GM18505 (cell line): ENCODE data around the gene MTHFR.

ENCODE experiments used
- ATAC-seq: cut with Tn5 transposase; IDR thresholded peaks from one replicate; pipeline ENCODE4 v1.9.1; 2021; ENCODE audit not compliant: unreplicated experiment
- POLR2A ChIP-seq: IDR thresholded peaks from 4 replicates; pipeline ENCODE4 v1.6.1; 2011; ENCODE audit warnings: borderline replicate concordance; ENCODE audit not compliant: insufficient read depth, insufficient read length; ENCODE audit errors: extremely low read depth

The MTHFR gene

GRCh38 chr1:11839727-11840705 lies 34.3 kb upstream of the MTHFR start:
- no peak for TF ChIP-seq POLR2A
- no peak for ATAC-seq

DNA sequence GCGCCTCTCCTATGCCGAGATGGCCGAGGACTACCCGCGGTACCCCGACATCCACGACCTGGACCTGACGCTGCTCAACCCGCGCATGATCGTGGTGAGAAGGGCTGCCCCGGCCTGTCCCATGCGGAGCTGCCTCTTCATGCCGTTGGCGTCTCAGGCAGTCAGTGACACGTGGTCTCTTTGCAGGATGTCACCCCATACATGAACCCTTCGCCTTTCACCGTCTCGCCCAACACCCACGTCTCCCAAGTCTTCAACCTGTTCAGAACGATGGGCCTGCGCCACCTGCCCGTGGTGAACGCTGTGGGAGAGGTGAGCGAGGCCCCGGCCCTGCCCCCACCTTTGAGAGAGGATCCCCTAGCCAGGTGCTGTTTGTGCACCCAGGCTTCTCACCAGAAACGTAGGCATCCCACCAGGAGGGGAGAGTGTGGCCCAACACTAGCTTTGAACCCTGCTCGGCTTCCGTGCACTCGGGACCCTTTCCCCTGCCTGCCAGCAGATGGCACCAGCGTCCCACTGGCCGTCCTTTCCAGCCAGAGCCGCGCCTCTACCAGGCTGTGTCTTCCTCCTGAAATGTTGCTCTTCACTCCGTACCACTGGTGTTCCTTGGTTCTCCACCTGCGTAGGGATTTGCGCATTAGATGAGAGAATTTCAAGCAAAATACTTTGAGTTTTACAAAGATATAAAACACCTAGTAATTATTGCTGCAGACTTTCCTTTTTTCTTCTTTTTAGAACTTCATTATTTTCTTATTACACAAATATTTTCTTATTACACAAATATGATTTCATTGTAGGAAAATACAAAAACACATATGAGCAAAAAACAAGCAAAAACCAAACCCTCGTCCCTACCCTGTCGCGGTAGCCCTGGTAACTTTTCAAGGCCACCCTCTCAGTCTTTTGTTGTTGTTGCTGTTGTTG lies 32.8 kb upstream of the MTHFR start:
- no peak for ATAC-seq
- TF ChIP-seq POLR2A, result no peak

DNA sequence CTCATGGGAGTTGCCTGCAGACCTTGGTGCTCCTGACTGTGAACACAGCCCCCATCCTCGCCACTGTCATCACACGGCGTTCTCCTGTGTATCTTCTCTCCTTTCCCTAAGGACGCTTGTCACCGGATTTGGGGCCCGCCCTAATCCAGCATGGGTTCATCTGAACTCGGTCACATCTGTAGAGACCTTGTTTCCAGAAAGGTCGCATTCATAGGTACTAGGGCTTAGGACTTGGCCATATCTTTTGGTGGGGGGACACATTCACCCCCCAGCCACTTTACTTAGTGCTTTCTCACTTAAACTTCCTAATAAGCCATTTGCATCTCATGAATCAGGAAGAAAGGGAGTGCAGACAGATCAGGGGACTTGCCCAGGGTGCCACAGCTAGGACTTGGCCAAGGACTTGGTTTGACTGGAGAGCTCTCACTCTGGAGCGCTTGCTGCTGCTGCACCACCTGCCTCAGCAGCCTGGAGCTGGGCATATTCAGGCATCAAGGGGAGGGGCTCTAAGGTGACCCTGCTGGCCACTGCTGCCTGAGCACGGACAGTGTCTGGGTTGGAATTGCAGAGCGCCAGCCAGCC lies 32.1 kb upstream of the MTHFR start:
- no peak for ATAC-seq
- no peak for TF ChIP-seq POLR2A

- no peak for TF ChIP-seq POLR2A
- no peak for ATAC-seq
Observed at GRCh38 chr1:11836955-11837766, 31.4 kb upstream of the MTHFR start.

DNA sequence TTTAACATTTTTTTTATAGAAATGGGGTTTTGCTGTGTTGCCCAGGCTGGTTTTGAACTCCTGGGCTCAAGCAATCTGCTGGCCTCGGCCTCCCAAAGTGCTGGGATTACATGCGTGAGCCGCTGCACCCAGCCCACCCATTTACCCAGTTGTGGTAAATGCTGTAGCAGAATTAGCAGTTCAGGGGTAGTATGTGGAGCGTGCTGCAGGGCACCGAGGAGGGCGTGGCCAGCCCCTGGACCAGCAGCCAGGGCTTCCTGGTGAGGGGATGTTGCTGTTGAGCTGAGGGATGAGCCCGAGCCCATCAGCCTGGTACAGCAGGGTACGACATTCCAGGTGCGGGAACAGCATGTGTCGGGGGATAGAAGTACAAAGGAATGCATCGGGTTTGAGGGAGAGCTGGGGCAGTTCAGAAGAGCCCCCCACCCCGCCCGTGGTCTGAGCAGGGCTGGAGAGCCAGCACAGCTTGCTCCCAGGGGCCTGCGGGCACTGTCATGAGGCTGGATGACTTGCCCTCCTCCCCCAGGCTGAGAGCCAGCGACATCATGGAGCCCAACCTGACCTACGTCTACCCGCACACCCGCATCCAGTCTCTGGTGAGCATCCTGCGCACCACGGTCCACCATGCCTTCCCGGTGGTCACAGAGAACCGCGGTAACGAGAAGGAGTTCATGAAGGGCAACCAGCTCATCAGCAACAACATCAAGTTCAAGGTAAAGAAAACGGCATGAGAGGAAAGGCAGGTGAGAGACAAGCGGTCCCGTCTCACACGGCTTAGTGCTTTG lies 29.9 kb upstream of the MTHFR start:
- ATAC-seq, result no peak
- TF ChIP-seq POLR2A, result no peak

- no peak for ATAC-seq
- TF ChIP-seq POLR2A, result no peak
Observed at GRCh38 chr1:11833900-11834299, 28.1 kb upstream of the MTHFR start.

DNA sequence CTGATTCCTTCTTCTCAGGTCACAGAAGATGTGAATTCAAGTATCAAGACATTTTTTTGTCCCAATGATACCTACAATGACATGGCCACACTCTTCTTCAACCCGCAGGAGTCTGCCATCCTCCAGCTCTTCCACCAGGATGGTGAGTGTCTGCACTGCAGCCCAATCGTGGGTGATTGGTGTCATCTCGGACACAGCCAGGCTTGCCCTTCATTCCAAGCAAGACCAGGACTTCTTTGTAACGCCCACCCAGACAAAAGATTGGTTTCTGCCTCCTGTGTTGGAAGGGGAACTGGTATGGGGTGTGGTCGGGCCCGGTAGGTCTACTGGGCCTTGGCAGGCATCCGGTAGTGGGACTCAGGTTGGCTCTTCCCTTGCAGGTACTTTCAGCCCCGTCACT lies 27.7 kb upstream of the MTHFR start:
- ATAC-seq, result no peak
- no peak for TF ChIP-seq POLR2A

DNA sequence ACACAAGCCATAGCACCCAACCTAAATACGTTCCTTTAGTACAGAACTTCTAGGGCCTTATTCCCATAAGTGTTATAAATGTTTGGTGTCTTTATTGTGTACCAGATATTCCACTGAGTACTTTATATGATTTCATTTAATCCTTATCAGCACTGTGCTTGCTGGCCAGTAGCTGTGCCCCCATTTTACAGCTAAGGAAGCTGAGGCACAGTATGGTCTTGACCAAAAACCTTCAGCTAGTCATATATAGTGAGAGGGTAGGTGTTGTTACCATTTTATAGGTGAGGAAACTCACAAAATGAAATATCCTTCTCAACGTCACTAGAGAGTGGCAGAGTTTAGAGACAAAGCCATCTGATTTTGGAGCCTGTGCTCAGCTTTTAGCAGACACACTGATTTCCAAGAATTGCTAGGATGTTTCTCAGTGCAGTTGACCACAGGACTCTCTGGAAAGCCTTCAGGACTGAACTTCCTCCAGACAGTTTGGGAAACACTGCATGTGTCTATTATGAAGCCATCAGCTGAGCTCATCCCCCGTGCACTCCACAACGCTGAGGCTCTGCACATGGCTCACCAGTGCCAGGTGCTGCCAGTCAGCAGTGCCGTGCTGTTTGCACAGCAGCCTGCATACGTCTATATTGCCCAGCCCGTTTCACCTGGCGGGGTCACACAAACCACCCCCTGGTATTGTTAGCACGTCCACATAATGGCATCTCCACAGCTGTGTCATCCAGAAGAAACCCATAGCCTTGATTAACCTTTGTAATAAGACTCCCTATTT lies 26.4 kb upstream of the MTHFR start:
- ATAC-seq, result no peak
- no peak for TF ChIP-seq POLR2A

- no peak for TF ChIP-seq POLR2A
- ATAC-seq, result no peak
Observed at GRCh38 chr1:11828511-11828910, 22.7 kb upstream of the MTHFR start.

GRCh38 chr1:11826946-11827345 lies 21.2 kb upstream of the MTHFR start:
- no peak for ATAC-seq

GRCh38 chr1:11825131-11825530 lies 19.4 kb upstream of the MTHFR start:
- no peak for ATAC-seq
- TF ChIP-seq POLR2A, result no peak

More at GRCh38 chr1:11826946-11827345, 21.2 kb upstream of the MTHFR start:
- no peak for TF ChIP-seq POLR2A
